HG03108 (cell line): ENCODE results near the gene GABRA6.

Experiments
- ATAC-seq: cut with Tn5 transposase; IDR thresholded peaks from one replicate; pipeline ENCODE4 v1.9.1; 2021; ENCODE audit warnings: moderate library complexity; ENCODE audit not compliant: unreplicated experiment

The GABRA6 gene

GRCh38 chr5:161751265-161751664 is 65.7 kb downstream of the GABRA6 start:
- no peak for ATAC-seq
